Endometrial microvascular endothelial cells (primary cell): ENCODE data around the gene HMCN1. TPM values are rescaled to one million over a fixed set of nuclear protein-coding genes. Genes with fewer than 3 reads are reported as not detected.

Experiments used
- in situ Hi-C: cut with HindIII; loops from 2 replicates; pipeline ENCODE4 v1.10.0; 2017; ENCODE audit warnings: low sequenced_read_pairs, low pct_unique_long_range_greater_than_20kb; ENCODE audit errors: inconsistent ontology term
- total RNA-seq: library from RNA; depleted of rRNA; stranded (reverse); fragments of >200 nt; gene quantifications from one replicate; pipeline ENCODE4 v1.2.3, GENCODE V29; 2015; ENCODE audit errors: inconsistent ontology term

Gene HMCN1
- total RNA-seq, 1 donor from 2014 or later: under 0.01 TPM

GRCh38 chr1:185931438-185931837 is 197.2 kb downstream of the HMCN1 start:
- in situ Hi-C loops: no loop called here

- in situ Hi-C loops: no loop called here
Observed at GRCh38 chr1:185933580-185933979, 199.4 kb downstream of the HMCN1 start.

- in situ Hi-C loops: no loop called here
Observed at GRCh38 chr1:185934476-185935189, 200.4 kb downstream of the HMCN1 start.

GRCh38 chr1:185935360-185935759 is 201.2 kb downstream of the HMCN1 start:
- in situ Hi-C loops: no loop called here

- in situ Hi-C loops: no loop called here
Observed at GRCh38 chr1:185936641-185937040, 202.4 kb downstream of the HMCN1 start.

- in situ Hi-C loops: no loop called here
Observed at GRCh38 chr1:185938396-185938795, 204.2 kb downstream of the HMCN1 start.

GRCh38 chr1:185939142-185939541 is 205.0 kb downstream of the HMCN1 start:
- in situ Hi-C loops: no loop called here

GRCh38 chr1:185942961-185943360 is 208.8 kb downstream of the HMCN1 start:
- in situ Hi-C loops: no loop called here

- in situ Hi-C loops: no loop called here
Observed at GRCh38 chr1:185956881-185957280, 222.7 kb downstream of the HMCN1 start.

- in situ Hi-C loops: no loop called here
Observed at GRCh38 chr1:185957441-185958363, 223.5 kb downstream of the HMCN1 start.

- in situ Hi-C loops: no loop called here
Observed at GRCh38 chr1:185960422-185961321, 226.5 kb downstream of the HMCN1 start.

GRCh38 chr1:185961664-185962063 is 227.5 kb downstream of the HMCN1 start:
- in situ Hi-C loops: no loop called here

GRCh38 chr1:185964946-185965345 is 230.8 kb downstream of the HMCN1 start:
- in situ Hi-C loops: no loop called here

- in situ Hi-C loops: no loop called here
Observed at GRCh38 chr1:185965870-185966269, 231.7 kb downstream of the HMCN1 start.

- in situ Hi-C loops: no loop called here
Observed at GRCh38 chr1:185966471-185966870, 232.3 kb downstream of the HMCN1 start.

- in situ Hi-C loops: no loop called here
Observed at GRCh38 chr1:185969028-185969427, 234.8 kb downstream of the HMCN1 start.

GRCh38 chr1:185969524-185969991 is 235.4 kb downstream of the HMCN1 start:
- in situ Hi-C loops: no loop called here

GRCh38 chr1:185971688-185972087 is 237.5 kb downstream of the HMCN1 start:
- in situ Hi-C loops: no loop called here
